Measurements from ENCODE around the gene ANXA1.

Gene ANXA1

GRCh38 chr9:73216100-73216499 lies 64.4 kb downstream of the ANXA1 start:
- DNase-seq, result no peak

All from COR-L47 (cell line).